Fibroblast of villous mesenchyme (primary cell): ENCODE data around the gene ZDHHC17. TPM values are rescaled to one million over a fixed set of nuclear protein-coding genes. Genes with fewer than 3 reads are reported as not detected.

ENCODE experiments used
- DNase-seq: peaks from one replicate; pipeline ENCODE4 v3.0.0-alpha.2; 2010; ENCODE audit warnings: low read depth
- H3K4me3 ChIP-seq: 2 replicates; pipeline ENCODE4 v1.5.1; 2011; ENCODE audit warnings: low read depth, mild to moderate bottlenecking, low read length
- total RNA-seq: library from RNA; depleted of rRNA; stranded (reverse); fragments of >200 nt; gene quantifications from 2 replicates; pipeline ENCODE4 v1.2.3, GENCODE V29; 2012
- TF ChIP-seq, protein P1 (sequence below): IDR thresholded peaks from 2 replicates; pipeline ENCODE4 v1.5.1; 2012; ENCODE audit warnings: low read depth, mild to moderate bottlenecking, low read length; ENCODE audit not compliant: insufficient read depth

Gene ZDHHC17
- total RNA-seq, 1 donor = 73.0 TPM

DNA sequence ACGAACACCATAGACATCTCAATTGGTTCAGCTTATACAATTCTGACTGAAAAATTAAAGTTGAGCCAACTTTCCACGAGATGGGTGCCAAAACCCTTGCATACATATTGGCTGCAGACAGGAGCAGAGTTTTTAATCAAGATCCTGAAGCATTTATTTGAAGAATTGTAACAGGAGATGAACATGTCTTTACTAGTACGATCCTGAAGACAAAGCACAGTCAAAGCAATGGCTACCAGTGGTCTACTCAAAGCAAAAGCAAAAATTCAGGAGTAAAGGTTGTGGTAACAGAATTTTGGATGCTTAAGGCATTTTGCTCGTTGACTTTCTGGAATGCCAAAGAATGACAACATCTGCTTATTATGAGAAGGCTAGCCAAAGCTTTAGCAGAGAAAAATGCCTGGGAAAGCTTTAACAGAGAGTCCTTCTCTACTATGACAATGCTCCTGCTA lies 20.7 kb downstream of the ZDHHC17 start:
- TF ChIP-seq, protein P1, sequence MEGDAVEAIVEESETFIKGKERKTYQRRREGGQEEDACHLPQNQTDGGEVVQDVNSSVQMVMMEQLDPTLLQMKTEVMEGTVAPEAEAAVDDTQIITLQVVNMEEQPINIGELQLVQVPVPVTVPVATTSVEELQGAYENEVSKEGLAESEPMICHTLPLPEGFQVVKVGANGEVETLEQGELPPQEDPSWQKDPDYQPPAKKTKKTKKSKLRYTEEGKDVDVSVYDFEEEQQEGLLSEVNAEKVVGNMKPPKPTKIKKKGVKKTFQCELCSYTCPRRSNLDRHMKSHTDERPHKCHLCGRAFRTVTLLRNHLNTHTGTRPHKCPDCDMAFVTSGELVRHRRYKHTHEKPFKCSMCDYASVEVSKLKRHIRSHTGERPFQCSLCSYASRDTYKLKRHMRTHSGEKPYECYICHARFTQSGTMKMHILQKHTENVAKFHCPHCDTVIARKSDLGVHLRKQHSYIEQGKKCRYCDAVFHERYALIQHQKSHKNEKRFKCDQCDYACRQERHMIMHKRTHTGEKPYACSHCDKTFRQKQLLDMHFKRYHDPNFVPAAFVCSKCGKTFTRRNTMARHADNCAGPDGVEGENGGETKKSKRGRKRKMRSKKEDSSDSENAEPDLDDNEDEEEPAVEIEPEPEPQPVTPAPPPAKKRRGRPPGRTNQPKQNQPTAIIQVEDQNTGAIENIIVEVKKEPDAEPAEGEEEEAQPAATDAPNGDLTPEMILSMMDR = no peak
- DNase-seq = peak; percentile 70
- H3K4me3 ChIP-seq = no peak overlapping the region

DNA sequence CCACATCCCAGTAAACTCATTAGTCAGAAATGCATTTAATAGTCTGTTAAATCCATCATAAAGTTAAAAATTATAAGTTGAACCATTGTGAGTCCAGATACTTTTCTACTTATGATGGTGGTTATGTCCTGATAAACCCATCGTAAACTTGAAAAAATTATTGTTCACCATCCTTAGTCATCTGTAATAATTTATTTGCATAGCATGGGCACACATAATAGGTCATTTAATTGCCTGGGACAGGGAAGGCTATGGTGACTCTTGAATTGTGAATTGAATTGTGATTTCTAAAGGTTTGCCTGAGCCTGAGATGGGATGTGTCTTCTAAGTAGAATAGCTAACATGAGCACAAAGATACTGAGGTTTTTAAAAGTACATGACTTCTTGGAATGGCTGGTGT lies 21.5 kb downstream of the ZDHHC17 start:
- DNase-seq = no peak
- TF ChIP-seq, protein P1 = no peak
- no peak overlapping the region for H3K4me3 ChIP-seq

DNA sequence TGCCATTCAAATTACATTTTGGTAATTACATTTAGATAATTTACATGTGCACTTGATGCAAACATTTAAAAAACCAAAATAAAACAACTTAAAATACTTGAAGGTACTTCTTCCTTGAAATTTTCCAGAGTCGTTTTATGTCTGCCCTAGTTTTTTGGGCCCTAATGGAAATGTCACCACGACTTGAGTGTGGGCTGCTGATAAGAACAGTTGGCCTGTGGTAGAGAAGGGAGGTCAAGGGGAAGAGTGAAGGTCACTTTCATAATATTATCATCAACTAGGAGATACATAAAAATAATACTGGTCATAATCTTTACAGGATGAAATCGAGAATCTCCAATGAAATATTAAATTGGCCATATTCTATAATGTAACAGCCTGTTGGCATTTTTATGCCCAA lies 23.1 kb downstream of the ZDHHC17 start:
- H3K4me3 ChIP-seq = no peak overlapping the region
- TF ChIP-seq, protein P1 = no peak
- no peak for DNase-seq

DNA sequence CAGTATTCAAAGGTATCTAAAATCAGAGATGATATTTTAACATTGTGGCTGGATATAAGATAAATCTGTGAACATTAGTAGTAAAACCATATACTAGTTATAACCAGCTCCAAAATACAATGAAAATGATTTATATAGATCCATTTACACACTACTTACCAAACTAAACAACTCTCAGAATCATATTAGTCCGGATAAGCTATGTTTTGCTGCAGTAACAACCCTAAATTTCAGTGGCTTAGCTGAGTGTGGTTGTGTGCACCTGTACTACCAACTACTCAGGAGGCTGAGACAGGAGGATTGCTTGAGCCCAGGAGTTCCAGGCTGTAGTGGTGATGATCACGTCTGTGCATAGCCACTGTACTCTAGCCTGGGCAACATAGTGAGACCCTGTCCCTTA lies 23.8 kb downstream of the ZDHHC17 start:
- TF ChIP-seq, protein P1 = no peak
- no peak overlapping the region for H3K4me3 ChIP-seq
- DNase-seq = no peak

DNA sequence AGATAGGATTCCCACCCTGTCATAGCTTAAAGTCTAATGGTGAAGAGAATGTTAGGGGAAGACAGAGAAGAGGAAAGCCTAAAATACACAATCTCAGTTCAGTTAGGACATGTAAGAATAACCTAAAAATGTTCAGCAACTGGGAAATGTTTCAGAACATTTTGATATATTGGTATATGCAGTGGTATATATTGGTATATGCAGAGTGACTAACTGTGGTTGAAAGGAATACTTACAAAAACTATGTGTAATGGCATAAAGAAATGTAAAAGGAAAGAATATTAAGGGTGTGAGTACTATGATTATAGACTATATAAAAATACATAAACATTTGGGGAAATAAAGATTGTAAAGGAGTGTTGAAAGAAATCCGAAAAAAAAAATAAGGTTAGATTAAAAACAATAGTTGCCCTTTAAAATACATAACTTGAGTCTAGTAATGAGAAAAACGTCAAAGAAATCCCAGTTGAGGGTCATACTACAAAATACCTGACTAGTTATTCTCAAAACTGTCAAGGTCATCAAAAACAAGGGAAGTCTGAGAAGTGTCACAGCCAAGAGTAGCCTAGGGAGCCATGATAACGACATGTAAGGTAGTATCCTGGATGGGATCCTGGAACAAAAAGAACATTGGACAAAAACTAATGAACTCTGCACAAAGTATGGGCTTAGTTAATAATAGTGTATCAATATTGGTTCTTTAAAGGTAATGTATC lies 25.6 kb downstream of the ZDHHC17 start:
- TF ChIP-seq, protein P1 = no peak
- H3K4me3 ChIP-seq = no peak overlapping the region
- DNase-seq = no peak

DNA sequence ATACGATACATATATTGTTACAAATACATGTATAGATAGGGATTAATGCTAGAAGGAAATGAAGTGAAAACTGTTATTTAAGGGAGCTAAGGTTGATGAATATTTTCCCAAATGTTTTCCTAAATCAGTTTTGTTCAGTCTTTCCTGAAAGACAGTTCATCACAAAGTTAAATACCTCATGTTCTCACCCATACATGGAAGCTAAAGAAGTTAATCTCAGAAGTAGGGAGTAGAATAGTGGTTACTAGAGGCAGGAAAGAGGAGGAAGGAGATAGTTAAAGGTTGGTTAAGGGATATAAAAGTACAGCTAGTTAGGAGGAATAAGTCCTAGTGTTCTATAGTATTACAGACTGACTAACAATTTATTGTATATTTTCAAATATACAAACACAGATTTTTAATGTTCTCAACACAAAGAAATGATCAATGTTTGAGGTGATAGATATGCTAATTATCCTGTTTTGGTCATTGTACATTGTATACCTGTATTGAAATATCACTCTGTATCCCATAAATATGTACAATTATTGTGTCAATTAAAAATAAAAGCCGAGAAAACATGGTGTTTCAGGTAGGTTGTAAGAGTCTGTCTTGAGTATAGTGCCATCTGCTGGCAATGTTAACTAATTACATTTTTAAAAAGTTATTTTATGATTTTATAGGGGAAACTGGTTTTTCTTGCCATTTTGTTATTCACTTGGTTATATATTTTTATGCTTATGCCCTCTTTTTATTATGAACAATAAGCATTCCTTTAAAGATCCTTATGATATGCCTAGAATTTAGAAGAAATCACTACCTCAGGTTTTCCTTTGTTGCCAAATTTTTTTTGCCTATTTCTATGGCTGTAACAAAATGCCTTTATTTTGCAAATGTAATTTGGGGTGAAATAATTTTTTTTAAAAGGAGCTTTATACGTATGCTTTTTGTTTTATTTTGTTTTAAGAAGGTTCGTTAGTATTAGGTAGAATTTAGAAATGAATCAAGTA lies 26.9 kb downstream of the ZDHHC17 start:
- TF ChIP-seq, protein P1 = peak; percentile 42
- no peak overlapping the region for H3K4me3 ChIP-seq
- DNase-seq = peak; percentile 27
